Stimulated activated CD8-positive, alpha-beta memory T cell treated with anti-CD3 and anti-CD28 coated beads, Interleukin-4, amount 100 ng/mL, for 48 hours (primary cell): ENCODE measurements around the gene NTM.

Experiments
- DNase-seq: peaks from one replicate; pipeline ENCODE4 v3.0.0-alpha.2; 2020

Gene NTM

GRCh38 chr11:131748151-131749050, 378.0 kb downstream of the NTM start:
- peak; percentile 62 for DNase-seq

- DNase-seq: no peak
Observed at GRCh38 chr11:131749101-131749500, 378.7 kb downstream of the NTM start.

GRCh38 chr11:131750152-131750551, 379.7 kb downstream of the NTM start:
- no peak for DNase-seq

- DNase-seq: no peak
Observed at GRCh38 chr11:131750692-131751091, 380.3 kb downstream of the NTM start.

GRCh38 chr11:131754671-131755070, 384.3 kb downstream of the NTM start:
- no peak for DNase-seq

GRCh38 chr11:131756479-131757110, 386.2 kb downstream of the NTM start:
- DNase-seq: no peak

- no peak for DNase-seq
Observed at GRCh38 chr11:131758726-131759125, 388.3 kb downstream of the NTM start.

- no peak for DNase-seq
Observed at GRCh38 chr11:131759140-131759539, 388.7 kb downstream of the NTM start.

- DNase-seq: no peak
Observed at GRCh38 chr11:131760091-131761061, 390.0 kb downstream of the NTM start.

- DNase-seq: no peak
Observed at GRCh38 chr11:131762346-131763110, 392.1 kb downstream of the NTM start.

- DNase-seq: no peak
Observed at GRCh38 chr11:131763193-131763890, 392.9 kb downstream of the NTM start.

GRCh38 chr11:131764126-131764525, 393.7 kb downstream of the NTM start:
- no peak for DNase-seq

- no peak for DNase-seq
Observed at GRCh38 chr11:131764649-131765048, 394.2 kb downstream of the NTM start.

GRCh38 chr11:131766637-131767036, 396.2 kb downstream of the NTM start:
- DNase-seq: no peak

GRCh38 chr11:131767421-131767820, 397.0 kb downstream of the NTM start:
- no peak for DNase-seq

GRCh38 chr11:131770801-131771200, 400.4 kb downstream of the NTM start:
- no peak for DNase-seq

- DNase-seq: no peak
Observed at GRCh38 chr11:131771471-131771870, 401.1 kb downstream of the NTM start.

GRCh38 chr11:131773626-131774025, 403.2 kb downstream of the NTM start:
- no peak for DNase-seq

GRCh38 chr11:131776211-131776610, 405.8 kb downstream of the NTM start:
- DNase-seq: no peak

- DNase-seq: no peak
Observed at GRCh38 chr11:131785801-131786200, 415.4 kb downstream of the NTM start.

GRCh38 chr11:131787119-131787518, 416.7 kb downstream of the NTM start:
- DNase-seq: no peak

GRCh38 chr11:131790586-131790985, 420.2 kb downstream of the NTM start:
- DNase-seq: no peak
